GM21381 (cell line): ENCODE results near the gene KRT1.

Source experiments
- ATAC-seq: cut with Tn5 transposase; IDR thresholded peaks from one replicate; pipeline ENCODE4 v1.9.1; 2021; ENCODE audit warnings: mild to moderate bottlenecking, moderate library complexity; ENCODE audit not compliant: unreplicated experiment

KRT1 gene

GRCh38 chr12:52699373-52699772 is 19.2 kb upstream of the KRT1 start:
- no peak for ATAC-seq

DNA sequence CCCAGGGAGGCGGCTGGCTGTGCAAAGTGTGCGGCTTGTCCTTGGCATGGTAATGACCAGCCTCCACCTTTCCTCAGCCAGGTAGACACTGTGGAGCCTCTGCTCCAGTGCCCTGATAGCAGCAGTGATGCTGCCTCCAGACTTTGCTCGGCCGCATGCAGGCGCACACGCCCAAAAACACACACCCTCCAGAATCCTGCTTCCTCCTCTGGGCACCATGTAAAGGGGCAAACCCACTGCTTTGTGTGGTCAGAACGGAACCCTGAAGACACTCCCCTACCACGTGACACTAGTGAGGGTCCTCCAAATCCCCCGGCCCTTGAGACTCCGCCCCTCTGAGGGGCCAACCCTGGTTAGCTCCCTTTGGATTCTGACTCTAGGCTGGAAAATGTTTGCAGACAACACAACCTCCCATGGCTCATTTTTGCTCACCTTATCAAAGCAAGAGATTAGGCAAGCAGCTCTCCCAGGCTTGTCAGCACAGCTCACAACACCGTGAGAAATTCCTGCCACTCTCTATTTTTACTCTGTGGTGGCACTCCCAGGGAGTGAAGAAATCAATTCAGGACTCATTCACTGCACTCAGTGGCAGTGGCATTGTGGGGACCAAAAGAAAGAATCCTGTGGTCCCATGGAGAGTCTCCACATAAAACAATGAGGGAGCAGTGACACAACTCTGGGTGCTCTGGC is 18.6 kb upstream of the KRT1 start:
- no peak for ATAC-seq

GRCh38 chr12:52697058-52697582 is 16.9 kb upstream of the KRT1 start:
- no peak for ATAC-seq

GRCh38 chr12:52696588-52696987 is 16.4 kb upstream of the KRT1 start:
- ATAC-seq, result no peak

- ATAC-seq, result no peak
Observed at GRCh38 chr12:52695039-52695438, 14.8 kb upstream of the KRT1 start.

DNA sequence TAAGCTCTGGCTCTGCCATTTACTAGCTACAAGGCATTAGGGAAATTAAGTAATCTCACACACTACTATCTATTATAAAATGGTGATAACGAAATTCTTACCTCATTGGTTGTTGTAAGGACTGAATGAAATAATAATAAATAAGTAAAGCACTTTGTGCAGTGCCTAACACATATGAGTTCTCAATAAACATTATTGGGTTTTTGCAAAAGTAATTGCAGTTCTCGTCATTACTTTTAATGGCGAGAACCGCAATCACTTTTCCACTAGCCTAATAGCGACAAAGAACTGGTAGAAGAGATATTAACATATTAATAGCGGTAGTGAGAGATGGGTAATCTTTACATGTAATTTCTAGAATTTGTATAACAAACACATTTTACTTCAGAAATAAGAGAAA is 13.9 kb upstream of the KRT1 start:
- no peak for ATAC-seq

GRCh38 chr12:52693261-52693660 is 13.1 kb upstream of the KRT1 start:
- ATAC-seq, result no peak

DNA sequence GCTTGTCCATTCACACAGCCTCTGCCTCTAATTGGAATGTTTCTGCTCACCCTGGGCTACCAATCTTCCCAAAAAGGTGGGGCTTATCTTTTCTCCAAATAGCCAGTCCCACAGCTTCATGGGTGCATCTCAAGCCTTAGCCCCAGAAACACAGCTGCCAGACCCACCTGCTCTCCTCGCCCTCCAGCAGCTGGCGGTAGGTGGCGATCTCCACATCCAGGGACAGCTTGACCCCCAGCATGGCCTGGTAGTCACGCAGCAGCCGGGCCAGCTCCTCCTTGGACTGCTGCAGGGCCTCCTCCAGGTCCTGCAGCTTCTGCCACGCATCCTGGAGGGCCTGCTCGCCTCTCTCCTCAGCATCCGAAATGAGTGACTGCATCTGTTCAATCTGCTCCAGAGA is 12.0 kb upstream of the KRT1 start:
- no peak for ATAC-seq

GRCh38 chr12:52691841-52692150 is 11.6 kb upstream of the KRT1 start:
- ATAC-seq, result no peak

DNA sequence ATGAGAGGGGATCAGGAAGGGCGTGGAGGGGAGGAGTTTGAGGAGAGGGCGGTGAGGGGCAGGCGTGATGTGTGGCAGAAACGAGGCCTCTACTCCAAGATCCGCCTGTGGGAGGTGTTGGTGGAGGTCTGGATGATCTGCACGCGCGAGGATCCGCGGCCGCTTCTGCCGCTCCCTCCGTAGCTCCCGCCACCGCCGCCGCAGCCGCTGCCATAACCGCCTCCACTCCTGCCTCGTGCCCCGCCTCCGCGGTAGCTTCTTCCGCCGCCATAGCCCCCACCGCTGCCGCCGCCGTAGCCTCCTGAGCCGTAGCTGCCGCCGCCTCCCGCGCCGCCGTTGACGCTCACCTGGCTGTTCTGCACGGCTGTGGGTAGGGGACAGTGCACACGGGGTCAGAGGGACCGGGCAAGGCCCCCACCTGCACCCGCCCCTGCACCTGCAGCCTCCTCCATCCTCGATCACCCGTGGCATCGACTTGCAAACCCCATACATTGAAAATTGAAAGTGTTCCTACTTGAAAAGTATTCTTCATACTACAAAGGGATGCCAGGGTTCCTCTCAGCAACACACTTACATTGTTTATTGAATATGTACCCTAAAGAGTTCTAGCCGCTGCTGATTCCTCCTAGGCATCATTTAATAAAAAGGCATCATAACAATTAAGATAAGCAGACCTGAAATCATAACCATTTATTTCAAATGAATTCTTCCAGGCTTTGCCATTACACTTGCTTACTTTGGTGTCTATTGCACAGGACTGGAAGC is 11.1 kb upstream of the KRT1 start:
- no peak for ATAC-seq

GRCh38 chr12:52690351-52691075 is 10.3 kb upstream of the KRT1 start:
- no peak for ATAC-seq

DNA sequence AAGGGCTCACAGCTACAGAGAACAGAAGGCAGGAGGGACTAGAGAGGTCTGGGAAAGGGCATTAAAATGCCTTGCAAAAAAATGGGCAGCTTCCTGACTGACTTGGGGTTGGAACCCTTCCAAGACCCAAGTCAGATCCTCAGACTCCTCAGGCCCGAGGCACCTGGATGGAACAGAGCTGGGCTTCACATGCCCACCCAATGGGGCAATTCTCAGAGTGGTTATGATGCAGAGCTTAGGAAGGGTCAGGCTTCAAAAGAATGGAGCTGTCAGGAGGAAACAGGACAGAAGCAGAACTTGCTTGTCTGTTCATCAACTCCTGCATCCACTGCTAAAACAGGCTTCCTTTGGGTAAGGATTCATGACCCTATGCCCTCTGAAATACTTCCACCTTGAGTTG is 9.7 kb upstream of the KRT1 start:
- no peak for ATAC-seq

DNA sequence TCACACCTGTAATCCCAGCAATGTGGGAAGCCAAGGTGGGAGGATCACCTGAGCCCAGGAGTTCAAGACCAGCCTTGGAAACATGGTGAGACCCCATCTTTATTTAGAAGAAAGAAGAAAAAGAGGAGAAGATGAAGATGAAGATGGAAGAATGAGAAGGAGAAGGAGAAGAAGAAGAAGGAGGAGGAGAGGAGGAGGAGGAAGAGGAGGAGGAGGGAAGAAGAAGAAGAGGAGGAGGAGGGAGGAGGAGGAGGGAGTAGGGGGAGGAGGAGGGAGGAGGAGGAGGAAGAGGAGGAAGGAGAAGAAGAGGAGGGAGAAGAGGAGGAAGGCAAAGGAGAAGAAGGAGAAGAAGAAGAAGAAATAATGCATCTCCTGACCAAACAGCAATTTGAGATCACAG is 9.0 kb upstream of the KRT1 start:
- no peak for ATAC-seq

GRCh38 chr12:52688481-52688880 is 8.3 kb upstream of the KRT1 start:
- ATAC-seq, result no peak

DNA sequence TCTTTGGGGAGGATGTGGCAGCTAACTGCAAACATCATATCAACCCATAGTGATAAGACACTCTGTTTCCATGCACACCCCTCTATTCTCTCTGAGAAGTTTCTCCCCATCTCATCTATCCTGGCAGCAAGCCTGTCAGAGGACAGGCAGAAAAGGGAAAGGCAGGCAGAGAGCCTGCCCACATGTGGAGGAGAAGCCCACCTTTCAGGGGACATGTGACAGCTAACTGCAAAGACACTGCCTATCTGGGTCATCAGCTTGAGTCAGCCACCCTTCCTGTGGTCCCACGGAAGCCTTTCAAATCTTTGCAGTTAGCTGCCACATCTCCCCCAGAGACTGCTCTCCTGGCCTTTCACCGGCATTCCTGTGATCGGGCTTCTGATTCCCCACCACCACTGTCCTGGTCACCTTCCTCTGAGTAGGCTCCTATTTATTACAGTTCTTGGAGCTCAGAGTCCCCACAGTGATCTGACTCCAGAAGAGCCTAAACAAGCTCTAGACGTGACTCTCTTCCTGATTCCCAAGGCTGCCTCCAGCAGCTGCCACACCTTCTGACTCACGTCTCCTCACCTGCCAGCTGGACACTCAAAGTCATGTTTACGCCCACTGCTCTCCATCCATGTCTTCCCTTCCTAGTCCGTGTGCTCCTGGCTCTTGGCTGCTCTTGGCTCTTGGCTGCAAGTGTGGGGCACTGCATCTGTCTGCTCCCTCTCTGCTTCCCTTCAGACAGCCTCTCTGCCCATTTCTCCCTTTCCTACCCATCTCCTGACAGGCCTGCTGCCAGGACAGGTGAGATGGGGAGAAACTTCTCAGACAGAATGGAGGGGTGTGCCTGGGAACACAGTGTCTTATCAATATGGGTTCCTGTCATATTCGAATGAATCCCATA is 7.5 kb upstream of the KRT1 start:
- ATAC-seq, result no peak

GRCh38 chr12:52686756-52687487 is 6.7 kb upstream of the KRT1 start:
- ATAC-seq, result no peak

- ATAC-seq, result no peak
Observed at GRCh38 chr12:52686063-52686462, 5.9 kb upstream of the KRT1 start.

DNA sequence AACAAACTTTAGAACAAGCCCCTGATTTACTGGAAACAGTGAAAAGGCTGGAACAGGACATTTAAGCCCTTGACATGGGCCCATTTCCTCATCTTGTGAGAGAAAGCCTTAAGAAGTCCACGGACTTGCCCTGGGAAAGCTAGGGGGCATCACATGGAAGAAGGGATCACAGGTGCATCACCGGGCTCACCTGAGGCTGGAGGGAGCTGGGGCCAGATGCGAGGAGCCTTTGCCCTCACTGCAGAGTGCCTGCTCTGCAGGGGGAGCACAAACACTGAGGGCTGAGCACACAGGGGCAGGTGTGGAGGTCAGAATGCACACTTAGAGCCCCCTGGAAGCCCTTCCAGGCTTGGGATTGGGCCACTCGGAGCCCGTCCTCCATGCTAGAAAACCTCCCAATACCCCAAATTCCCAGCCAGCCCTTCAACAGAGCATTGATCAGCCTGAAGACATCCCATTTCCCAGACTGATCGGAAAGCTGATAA is 5.2 kb upstream of the KRT1 start:
- no peak for ATAC-seq

- no peak for ATAC-seq
Observed at GRCh38 chr12:52684431-52684830, 4.2 kb upstream of the KRT1 start.
